ENCODE measurements around the gene NELL2.

Gene NELL2

DNA sequence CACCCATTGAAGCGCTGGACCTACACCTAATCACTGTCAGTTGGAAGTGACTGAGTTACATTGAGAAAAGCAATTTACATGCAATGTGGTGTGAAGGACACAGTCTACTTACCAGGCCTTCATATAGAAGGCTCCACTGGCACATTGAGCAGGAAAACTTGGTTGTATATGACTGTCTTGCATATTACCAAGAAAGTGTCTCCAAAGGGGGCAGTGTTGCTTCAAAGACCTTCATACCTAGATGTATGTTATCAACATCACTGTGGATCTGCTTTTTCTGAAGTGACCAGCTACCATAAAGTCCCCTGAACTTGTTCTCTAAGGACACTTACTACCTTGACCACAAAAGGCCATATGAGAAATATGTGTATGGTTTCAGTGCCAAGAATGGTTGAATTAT, 64.1 kb downstream of the NELL2 start:
- H3K27ac ChIP-seq (ENCODE audit: low read depth, low read length) = no peak overlapping the region
- no peak overlapping the region for H2AFZ ChIP-seq (ENCODE audit: insufficient read depth, low read length, poor library complexity)
- no peak overlapping the region for H3K14ac ChIP-seq (ENCODE audit: low read length)
- no peak overlapping the region for H4K12ac ChIP-seq (ENCODE audit: low read depth, low read length)
- no peak overlapping the region for H3K4ac ChIP-seq (ENCODE audit: low read depth, low read length)
- H2BK120ac ChIP-seq (ENCODE audit: insufficient read depth, low read length, poor library complexity) = no peak overlapping the region
- H3K9ac ChIP-seq (ENCODE audit: low read length) = no peak overlapping the region
- peak in 1 of 2 donors; percentile 2 for DNase-seq
- H3K79me2 ChIP-seq (ENCODE audit: control insufficient read depth, insufficient read depth, low read length, poor library complexity) = no peaks in the 10 kb centered on the region
- no peak overlapping the region for H2AK5ac ChIP-seq (ENCODE audit: low read length)
- no peak overlapping the region for H4K91ac ChIP-seq (ENCODE audit: low read depth, low read length)
- no peaks in the 10 kb centered on the region for H3K4me1 ChIP-seq (ENCODE audit: control insufficient read depth in 1 of 2, insufficient read depth in 2 of 2, low read length in 2 of 2)
- no CpG with 5 or more reads among the region's 1 CpG for WGBS (ENCODE audit: extremely low coverage, insufficient coverage, insufficient read length)
- no peaks in the 10 kb centered on the region for H3K36me3 ChIP-seq (ENCODE audit: control insufficient read depth in 1 of 2, insufficient read depth in 2 of 2, low read length in 2 of 2)
- no peaks in the 10 kb centered on the region for H3K9me3 ChIP-seq (ENCODE audit: insufficient read depth, low read depth, low read length)
- H2BK5ac ChIP-seq (ENCODE audit: low read depth, low read length, poor library complexity) = no peak overlapping the region
- H2BK12ac ChIP-seq (ENCODE audit: low read length) = no peak overlapping the region
- no peaks in the 10 kb centered on the region for H3K79me1 ChIP-seq (ENCODE audit: low read length)
- no peak overlapping the region for H3K4me2 ChIP-seq (ENCODE audit: low read length)
- H3K4me3 ChIP-seq (ENCODE audit: low read depth, low read length) = no peak overlapping the region
- no peak overlapping the region for H3K23ac ChIP-seq (ENCODE audit: low read length)
- H4K8ac ChIP-seq (ENCODE audit: low read depth, low read length) = no peak overlapping the region
- H3K18ac ChIP-seq (ENCODE audit: low read length) = no peak overlapping the region
- no peaks in the 10 kb centered on the region for H3K27me3 ChIP-seq (ENCODE audit: insufficient read depth, low read length)

DNA sequence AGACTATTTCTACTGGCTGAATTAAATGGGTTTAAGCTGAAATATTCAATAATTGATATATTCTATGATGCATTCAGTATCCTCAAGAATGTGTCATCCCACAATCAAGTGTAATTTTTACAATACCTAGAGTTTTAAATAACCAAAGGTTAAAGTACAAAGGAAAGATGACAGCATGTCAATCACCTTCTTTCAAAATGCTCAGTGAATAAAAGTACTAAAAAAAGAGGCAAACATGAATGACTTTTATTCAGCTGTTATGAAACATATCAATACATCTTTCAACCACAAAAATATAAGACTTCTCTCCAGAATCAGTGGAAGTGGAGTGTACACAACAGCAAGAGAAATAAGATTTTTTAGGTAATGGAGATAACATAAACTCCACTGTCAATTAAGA, 72.0 kb downstream of the NELL2 start:
- no peak overlapping the region for H2BK120ac ChIP-seq (ENCODE audit: insufficient read depth, low read length, poor library complexity)
- H3K9ac ChIP-seq (ENCODE audit: low read length) = no peak overlapping the region
- no peak overlapping the region for H3K23ac ChIP-seq (ENCODE audit: low read length)
- no peaks in the 10 kb centered on the region for H3K79me2 ChIP-seq (ENCODE audit: control insufficient read depth, insufficient read depth, low read length, poor library complexity)
- H2AFZ ChIP-seq (ENCODE audit: insufficient read depth, low read length, poor library complexity) = no peak overlapping the region
- H2BK12ac ChIP-seq (ENCODE audit: low read length) = no peak overlapping the region
- H3K27me3 ChIP-seq (ENCODE audit: insufficient read depth, low read length) = no peaks in the 10 kb centered on the region
- no peaks in the 10 kb centered on the region for H3K9me3 ChIP-seq (ENCODE audit: insufficient read depth, low read depth, low read length)
- no peaks in the 10 kb centered on the region for H3K36me3 ChIP-seq (ENCODE audit: control insufficient read depth in 1 of 2, insufficient read depth in 2 of 2, low read length in 2 of 2)
- H3K4me1 ChIP-seq (ENCODE audit: control insufficient read depth in 1 of 2, insufficient read depth in 2 of 2, low read length in 2 of 2) = no peaks in the 10 kb centered on the region
- no peak overlapping the region for H2AK5ac ChIP-seq (ENCODE audit: low read length)
- DNase-seq = no peak
- H3K14ac ChIP-seq (ENCODE audit: low read length) = no peak overlapping the region
- no peaks in the 10 kb centered on the region for H3K79me1 ChIP-seq (ENCODE audit: low read length)
- no peak overlapping the region for H4K12ac ChIP-seq (ENCODE audit: low read depth, low read length)
- no peak overlapping the region for H3K4me3 ChIP-seq (ENCODE audit: low read depth, low read length)
- no peak overlapping the region for H3K4ac ChIP-seq (ENCODE audit: low read depth, low read length)
- H4K8ac ChIP-seq (ENCODE audit: low read depth, low read length) = no peak overlapping the region
- H4K91ac ChIP-seq (ENCODE audit: low read depth, low read length) = no peak overlapping the region
- H3K27ac ChIP-seq (ENCODE audit: low read depth, low read length) = no peak overlapping the region
- no peak overlapping the region for H2BK5ac ChIP-seq (ENCODE audit: low read depth, low read length, poor library complexity)
- H3K18ac ChIP-seq (ENCODE audit: low read length) = no peak overlapping the region
- H3K4me2 ChIP-seq (ENCODE audit: low read length) = no peak overlapping the region

DNA sequence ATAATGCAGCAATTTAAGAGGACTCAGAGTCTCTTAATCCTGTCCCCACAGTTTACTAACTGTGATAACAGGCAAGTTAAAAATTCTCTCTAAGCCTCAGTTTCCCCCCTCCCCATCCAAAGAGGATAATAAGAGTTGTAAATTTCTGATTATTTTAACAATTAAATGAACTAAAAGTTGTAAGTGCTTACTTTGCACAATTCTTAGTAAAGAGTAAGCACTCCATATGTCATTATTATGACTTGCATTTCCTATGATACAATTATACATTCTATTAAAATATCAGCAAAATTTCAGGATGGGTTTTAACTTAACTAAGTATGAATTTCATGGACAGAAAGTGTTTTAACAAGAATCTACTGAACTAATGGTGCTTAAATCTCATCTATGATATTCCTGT, 80.1 kb downstream of the NELL2 start:
- no peak overlapping the region for H2BK120ac ChIP-seq (ENCODE audit: insufficient read depth, low read length, poor library complexity)
- no peaks in the 10 kb centered on the region for H3K79me1 ChIP-seq (ENCODE audit: low read length)
- no peak overlapping the region for H3K4ac ChIP-seq (ENCODE audit: low read depth, low read length)
- no peak overlapping the region for H4K91ac ChIP-seq (ENCODE audit: low read depth, low read length)
- no peaks in the 10 kb centered on the region for H3K27me3 ChIP-seq (ENCODE audit: insufficient read depth, low read length)
- no peak overlapping the region for H3K18ac ChIP-seq (ENCODE audit: low read length)
- H3K36me3 ChIP-seq (ENCODE audit: control insufficient read depth in 1 of 2, insufficient read depth in 2 of 2, low read length in 2 of 2) = no peaks in the 10 kb centered on the region
- no peaks in the 10 kb centered on the region for H3K4me1 ChIP-seq (ENCODE audit: control insufficient read depth in 1 of 2, insufficient read depth in 2 of 2, low read length in 2 of 2)
- H3K9me3 ChIP-seq (ENCODE audit: insufficient read depth, low read depth, low read length) = no peaks in the 10 kb centered on the region
- H3K9ac ChIP-seq (ENCODE audit: low read length) = no peak overlapping the region
- H4K8ac ChIP-seq (ENCODE audit: low read depth, low read length) = no peak overlapping the region
- H3K4me3 ChIP-seq (ENCODE audit: low read depth, low read length) = no peak overlapping the region
- no peak overlapping the region for H3K14ac ChIP-seq (ENCODE audit: low read length)
- no peak for DNase-seq
- H2BK12ac ChIP-seq (ENCODE audit: low read length) = no peak overlapping the region
- H4K12ac ChIP-seq (ENCODE audit: low read depth, low read length) = no peak overlapping the region
- H3K27ac ChIP-seq (ENCODE audit: low read depth, low read length) = no peak overlapping the region
- no peaks in the 10 kb centered on the region for H3K79me2 ChIP-seq (ENCODE audit: control insufficient read depth, insufficient read depth, low read length, poor library complexity)
- no peak overlapping the region for H2BK5ac ChIP-seq (ENCODE audit: low read depth, low read length, poor library complexity)
- no peak overlapping the region for H2AFZ ChIP-seq (ENCODE audit: insufficient read depth, low read length, poor library complexity)
- H3K4me2 ChIP-seq (ENCODE audit: low read length) = no peak overlapping the region
- H2AK5ac ChIP-seq (ENCODE audit: low read length) = no peak overlapping the region
- no peak overlapping the region for H3K23ac ChIP-seq (ENCODE audit: low read length)

DNA sequence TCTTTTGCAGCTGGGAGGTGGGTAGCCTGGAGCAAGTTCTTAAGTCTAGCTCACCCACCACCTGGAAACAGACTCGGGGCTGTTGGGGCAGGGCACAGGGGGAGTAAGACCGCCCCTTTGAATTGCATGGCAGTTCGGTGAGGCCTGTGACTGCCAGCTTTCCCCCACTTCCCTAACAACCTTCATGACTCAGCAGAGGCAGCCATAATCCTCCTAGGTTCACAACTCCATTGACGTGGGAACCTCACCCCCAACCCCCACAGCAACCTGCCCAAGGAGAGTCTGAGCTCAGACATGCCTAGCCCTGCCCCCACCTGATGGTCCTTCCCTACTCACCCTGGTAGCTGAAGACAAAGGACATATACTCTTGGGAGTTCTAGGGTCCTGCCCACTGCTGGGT, 87.4 kb downstream of the NELL2 start:
- no CpG with 5 or more reads among the region's 4 CpGs for WGBS (ENCODE audit: extremely low coverage, insufficient coverage, insufficient read length)
- Histone ChIP-seq H4K91ac (ENCODE audit: low read depth, low read length) (no peak overlapping the region), H3K23ac (ENCODE audit: low read length) (no peak overlapping the region), H4K8ac (ENCODE audit: low read depth, low read length) (no peak overlapping the region), H3K36me3 (ENCODE audit: control insufficient read depth in 1 of 2, insufficient read depth in 2 of 2, low read length in 2 of 2) (no peaks in the 10 kb centered on the region), H2AFZ (ENCODE audit: insufficient read depth, low read length, poor library complexity) (no peak overlapping the region), H3K79me1 (ENCODE audit: low read length) (no peaks in the 10 kb centered on the region), H3K4ac (ENCODE audit: low read depth, low read length) (no peak overlapping the region), H3K27me3 (ENCODE audit: insufficient read depth, low read length) (no peaks in the 10 kb centered on the region), H2BK120ac (ENCODE audit: insufficient read depth, low read length, poor library complexity) (no peak overlapping the region), H3K27ac (ENCODE audit: low read depth, low read length) (no peak overlapping the region), H3K9ac (ENCODE audit: low read length) (no peak overlapping the region), H3K4me2 (ENCODE audit: low read length) (no peak overlapping the region), H2AK5ac (ENCODE audit: low read length) (no peak overlapping the region), H2BK12ac (ENCODE audit: low read length) (no peak overlapping the region), H3K18ac (ENCODE audit: low read length) (no peak overlapping the region), H3K9me3 (ENCODE audit: insufficient read depth, low read depth, low read length) (no peaks in the 10 kb centered on the region), H4K12ac (ENCODE audit: low read depth, low read length) (no peak overlapping the region), H3K4me1 (ENCODE audit: control insufficient read depth in 1 of 2, insufficient read depth in 2 of 2, low read length in 2 of 2) (no peaks in the 10 kb centered on the region), H3K79me2 (ENCODE audit: control insufficient read depth, insufficient read depth, low read length, poor library complexity) (no peaks in the 10 kb centered on the region), H3K4me3 (ENCODE audit: low read depth, low read length) (no peak overlapping the region), H3K14ac (ENCODE audit: low read length) (no peak overlapping the region), H2BK5ac (ENCODE audit: low read depth, low read length, poor library complexity) (no peak overlapping the region)
- no peak for DNase-seq

All from trophoblast cell (in vitro differentiated cells and primary cell).